Measurements from ENCODE around the gene ABI3BP.

The ABI3BP gene

DNA sequence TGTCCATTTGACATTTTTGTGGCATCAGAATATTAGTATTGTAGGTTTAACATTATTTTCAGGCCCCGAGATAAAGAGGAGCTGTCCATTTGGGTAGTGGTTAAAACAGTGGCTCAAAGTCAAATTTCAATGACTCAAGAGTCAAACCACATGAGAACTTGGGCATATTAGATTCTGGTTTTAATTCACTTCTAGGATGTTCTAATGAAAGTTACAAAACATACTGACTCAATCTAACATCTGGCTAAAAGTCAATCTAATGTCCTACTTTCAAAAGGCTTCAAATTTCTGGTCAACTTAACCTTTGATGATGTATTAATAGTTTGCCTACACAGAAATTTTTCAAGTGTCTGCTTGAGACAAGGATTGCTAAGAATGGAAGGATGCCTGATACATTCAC is 112.4 kb downstream of the ABI3BP start:
- Histone ChIP-seq H3K4me1 (peaks cover 0 to 17% (median 1%) of the 10 kb centered on the region in 4 donors), H3K27ac (no peak overlapping the region), H3K27me3 (no peaks in the 10 kb centered on the region), H3K36me3 (no peaks in the 10 kb centered on the region), H3K4me3 (no peak overlapping the region), H3K9me3 (no peaks in the 10 kb centered on the region)
- DNase-seq = no peak
- TF ChIP-seq, protein P1, sequence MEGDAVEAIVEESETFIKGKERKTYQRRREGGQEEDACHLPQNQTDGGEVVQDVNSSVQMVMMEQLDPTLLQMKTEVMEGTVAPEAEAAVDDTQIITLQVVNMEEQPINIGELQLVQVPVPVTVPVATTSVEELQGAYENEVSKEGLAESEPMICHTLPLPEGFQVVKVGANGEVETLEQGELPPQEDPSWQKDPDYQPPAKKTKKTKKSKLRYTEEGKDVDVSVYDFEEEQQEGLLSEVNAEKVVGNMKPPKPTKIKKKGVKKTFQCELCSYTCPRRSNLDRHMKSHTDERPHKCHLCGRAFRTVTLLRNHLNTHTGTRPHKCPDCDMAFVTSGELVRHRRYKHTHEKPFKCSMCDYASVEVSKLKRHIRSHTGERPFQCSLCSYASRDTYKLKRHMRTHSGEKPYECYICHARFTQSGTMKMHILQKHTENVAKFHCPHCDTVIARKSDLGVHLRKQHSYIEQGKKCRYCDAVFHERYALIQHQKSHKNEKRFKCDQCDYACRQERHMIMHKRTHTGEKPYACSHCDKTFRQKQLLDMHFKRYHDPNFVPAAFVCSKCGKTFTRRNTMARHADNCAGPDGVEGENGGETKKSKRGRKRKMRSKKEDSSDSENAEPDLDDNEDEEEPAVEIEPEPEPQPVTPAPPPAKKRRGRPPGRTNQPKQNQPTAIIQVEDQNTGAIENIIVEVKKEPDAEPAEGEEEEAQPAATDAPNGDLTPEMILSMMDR (IDR thresholded peaks at IDR 0.05) = no peak
- intact Hi-C loops (cut with DNase I; ENCODE audit: low total_unique reads) = no loop called here

DNA sequence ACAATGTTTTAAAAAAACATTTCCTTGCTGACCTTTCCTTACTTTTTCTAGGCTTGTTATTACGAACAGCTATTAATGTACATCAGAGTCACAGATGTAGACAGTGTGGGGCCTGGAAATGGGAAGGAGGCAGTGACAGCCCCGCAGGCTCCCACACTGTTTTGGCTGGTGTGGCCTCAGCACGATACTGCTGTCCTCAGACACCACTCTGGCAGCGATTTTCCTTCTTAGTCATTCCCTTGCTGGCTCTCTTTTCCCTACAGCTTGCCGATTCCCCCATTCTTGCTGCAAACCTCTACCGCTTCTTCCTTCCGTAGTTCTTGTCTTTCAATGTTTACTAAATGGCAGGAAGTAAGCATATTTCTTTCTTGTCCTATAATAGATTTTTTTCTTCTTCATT is 113.1 kb downstream of the ABI3BP start:
- peak overlapping the region in 1 of 2 donors; percentile 38 for H3K27ac ChIP-seq
- no peaks in the 10 kb centered on the region for H3K9me3 ChIP-seq
- peaks cover 0 to 24% (median 1%) of the 10 kb centered on the region in 4 donors for H3K4me1 ChIP-seq
- H3K27me3 ChIP-seq = no peaks in the 10 kb centered on the region
- peak; percentile 66 for DNase-seq
- intact Hi-C loops (cut with DNase I; ENCODE audit: low total_unique reads) = no loop called here
- TF ChIP-seq, protein P1 (IDR thresholded peaks at IDR 0.05) = no peak
- no peaks in the 10 kb centered on the region for H3K36me3 ChIP-seq
- no peak overlapping the region for H3K4me3 ChIP-seq

DNA sequence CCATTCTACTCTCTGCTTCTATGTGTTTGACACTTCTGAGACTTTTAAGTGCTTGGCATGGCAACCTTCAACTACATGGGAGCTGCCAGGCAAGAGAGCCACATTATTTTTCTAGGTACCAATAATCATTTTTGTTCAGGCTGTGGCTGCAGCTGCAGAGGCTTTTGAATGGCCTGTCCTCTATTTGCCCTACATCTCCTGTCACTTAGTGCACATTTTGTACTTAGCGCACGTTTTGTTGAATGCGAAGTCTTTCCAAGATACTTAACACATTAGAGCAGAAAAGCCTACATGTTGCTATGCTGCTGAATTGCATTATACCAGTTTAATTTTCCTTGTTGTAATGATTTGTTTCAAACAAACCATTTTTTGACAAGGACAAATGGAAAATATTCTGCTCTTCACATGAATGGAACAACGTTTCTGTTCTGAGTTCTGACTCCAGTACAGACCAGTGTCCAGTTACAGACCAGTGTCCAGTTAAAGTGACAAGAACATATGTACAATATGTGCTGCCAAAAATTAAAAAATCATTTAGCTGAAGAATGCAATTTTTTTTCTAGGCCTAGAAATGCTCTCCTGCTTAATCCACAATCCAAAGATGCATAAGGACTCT is 113.9 kb downstream of the ABI3BP start:
- Histone ChIP-seq H3K4me3 (no peak overlapping the region), H3K27me3 (no peaks in the 10 kb centered on the region), H3K36me3 (no peaks in the 10 kb centered on the region), H3K9me3 (no peaks in the 10 kb centered on the region), H3K4me1 (peaks cover 0 to 28% (median 1%) of the 10 kb centered on the region in 4 donors), H3K27ac (no peak overlapping the region)
- TF ChIP-seq, protein P1 (IDR thresholded peaks at IDR 0.05) = no peak
- no peak for DNase-seq
- intact Hi-C loops (cut with DNase I; ENCODE audit: low total_unique reads) = no loop called here

DNA sequence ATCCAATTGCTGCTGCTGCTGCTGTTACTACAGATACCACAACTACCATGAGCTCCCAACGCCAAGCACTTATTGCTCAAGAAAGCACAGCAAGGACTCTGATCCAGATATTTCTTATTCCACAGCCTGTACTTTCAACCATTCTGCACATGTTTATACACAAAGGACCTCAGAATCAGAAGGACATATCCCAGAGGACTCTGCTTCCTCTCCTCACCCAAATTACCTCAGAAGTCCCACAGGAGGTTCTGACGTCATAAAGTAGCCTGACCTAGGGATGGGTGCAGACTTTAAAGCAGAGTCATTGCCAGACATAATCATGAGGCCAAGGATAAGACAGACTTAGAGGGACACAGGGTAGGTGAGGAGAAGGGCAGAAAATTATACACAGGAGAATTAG is 115.9 kb downstream of the ABI3BP start:
- H3K36me3 ChIP-seq = no peaks in the 10 kb centered on the region
- no peaks in the 10 kb centered on the region for H3K9me3 ChIP-seq
- H3K27ac ChIP-seq = no peak overlapping the region
- no peaks in the 10 kb centered on the region for H3K27me3 ChIP-seq
- intact Hi-C loops (cut with DNase I; ENCODE audit: low total_unique reads) = no loop called here
- DNase-seq = no peak
- H3K4me1 ChIP-seq = peaks cover 0 to 28% (median 1%) of the 10 kb centered on the region in 4 donors
- TF ChIP-seq, protein P1 (IDR thresholded peaks at IDR 0.05) = no peak
- H3K4me3 ChIP-seq = no peak overlapping the region

DNA sequence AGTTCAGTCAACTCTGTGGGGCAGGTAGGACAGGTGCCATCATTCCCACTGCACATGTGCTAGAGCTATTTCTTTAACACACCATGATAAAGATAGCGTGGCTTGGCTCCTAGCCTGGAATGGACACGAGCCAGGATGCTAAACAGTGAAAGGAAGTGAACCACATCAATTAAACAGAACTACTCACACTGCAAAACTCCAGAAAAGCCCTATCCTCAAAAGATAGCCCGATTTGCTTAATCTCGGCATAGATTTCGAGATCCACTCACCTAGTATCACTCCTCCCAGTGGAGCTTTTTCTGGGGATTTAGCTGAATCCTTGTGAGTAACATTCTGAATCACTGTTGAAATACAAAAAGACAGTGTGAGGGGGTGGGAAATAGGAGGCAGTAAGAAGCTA is 118.0 kb downstream of the ABI3BP start:
- peak in 1 of 2 donors; percentile 37 for DNase-seq
- Histone ChIP-seq H3K9me3 (no peaks in the 10 kb centered on the region), H3K4me1 (peaks cover 0 to 24% (median 2%) of the 10 kb centered on the region in 4 donors), H3K36me3 (no peaks in the 10 kb centered on the region), H3K27ac (no peak overlapping the region), H3K27me3 (no peaks in the 10 kb centered on the region), H3K4me3 (no peak overlapping the region)
- TF ChIP-seq, protein P1 (IDR thresholded peaks at IDR 0.05) = no peak
- intact Hi-C loops (cut with DNase I; ENCODE audit: low total_unique reads) = no loop called here
